Activated naive CD4-positive, alpha-beta T cell treated with Interleukin-2 at 50 U/mL for 16 hours (primary cell): ENCODE data around the gene CYBRD1.
"Not testable (repeated sequence)": the region's sequence is repeated elsewhere in the genome, so short reads cannot be mapped to it uniquely, and the experiment has no call there.

Source experiments
- DNase-seq: peaks from one replicate; pipeline ENCODE4 v3.0.0-alpha.2; 2020

Gene CYBRD1

GRCh38 chr2:171516793-171517192 lies 5.5 kb upstream of the CYBRD1 start:
- no peak for DNase-seq

DNA sequence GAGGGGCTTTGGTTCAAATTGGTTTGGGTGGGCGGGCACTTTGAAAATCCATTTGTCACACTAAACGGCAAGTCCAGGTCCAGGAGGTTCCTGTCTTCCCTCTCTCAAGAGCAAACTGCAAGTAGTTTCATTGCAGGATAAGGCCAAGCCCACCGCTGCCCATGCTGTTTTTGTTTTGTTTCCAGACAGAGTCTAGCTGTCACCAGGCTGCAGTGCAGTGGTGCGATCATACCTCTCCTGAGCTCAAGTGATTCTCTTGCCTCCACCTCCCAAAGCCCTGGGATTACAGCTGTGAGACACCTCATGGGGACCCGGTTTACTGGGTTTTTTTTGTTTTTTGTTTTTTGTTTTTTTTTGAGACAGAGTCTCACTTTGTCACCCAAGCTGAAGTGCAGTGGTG lies 1.8 kb upstream of the CYBRD1 start:
- no peak for DNase-seq

- no peak for DNase-seq
Observed at GRCh38 chr2:171521361-171522051, 768 bp upstream of the CYBRD1 start.

DNA sequence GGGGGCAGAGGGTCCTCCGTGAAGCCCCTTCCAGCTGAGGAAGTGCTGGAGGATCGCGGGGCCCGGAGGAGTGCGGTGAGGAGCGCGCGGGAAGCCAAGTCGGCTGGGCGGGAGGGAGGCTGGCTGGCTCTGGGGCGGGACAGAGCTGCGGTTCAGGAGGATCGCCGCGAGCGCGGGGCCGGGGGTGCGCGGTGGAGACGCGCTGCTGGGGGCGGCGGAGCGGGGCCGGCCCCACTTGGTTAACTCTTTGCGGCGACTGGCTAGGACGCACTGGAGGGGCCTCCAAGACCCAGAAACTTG lies 464 bp downstream of the CYBRD1 start:
- peak; percentile 3 for DNase-seq

DNA sequence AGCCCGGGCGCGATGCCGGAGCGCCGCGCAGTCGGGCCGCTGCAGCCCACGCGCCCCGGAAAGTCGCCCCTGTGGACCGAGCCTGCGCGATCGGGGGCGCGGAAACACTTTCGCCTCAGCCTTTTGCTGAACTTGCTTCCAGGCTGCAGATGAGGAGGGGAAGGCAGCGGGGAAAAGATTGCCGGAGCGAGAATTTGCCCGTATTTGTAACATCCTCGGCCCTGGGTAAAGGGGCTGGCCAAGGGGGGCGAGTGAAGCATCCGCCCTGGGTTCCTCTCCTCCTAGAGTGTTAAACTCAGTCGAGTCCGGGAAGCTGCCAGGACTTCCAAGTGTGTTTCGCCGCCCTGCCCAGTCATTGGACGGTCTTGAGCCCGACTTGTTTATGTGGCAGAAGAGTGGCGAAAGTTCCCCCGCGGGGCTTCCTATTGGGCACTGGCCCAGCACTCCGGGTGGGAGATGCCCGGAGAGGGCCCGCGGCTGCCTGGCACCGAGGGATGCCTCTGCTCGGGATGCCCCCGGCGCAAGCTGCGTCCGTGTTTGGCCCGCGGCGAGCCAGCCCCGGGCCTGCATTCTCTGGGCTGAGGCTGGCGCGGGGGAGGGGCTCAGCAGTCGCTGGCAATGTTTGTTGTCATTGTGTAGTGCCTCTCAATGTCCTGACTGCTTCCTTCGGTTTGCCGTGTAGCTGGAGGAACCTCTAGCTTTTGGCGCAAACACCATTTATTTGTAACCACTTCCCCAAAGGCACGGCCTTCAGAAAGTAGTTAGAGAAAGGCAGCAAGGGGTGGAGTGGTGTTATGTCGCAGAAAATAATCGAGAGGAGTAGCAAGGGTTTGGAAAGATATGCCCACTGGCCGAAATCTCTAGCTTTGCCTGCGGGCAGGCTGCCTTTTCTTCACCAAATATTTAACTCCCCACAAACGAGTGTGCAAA lies 1.1 kb downstream of the CYBRD1 start:
- DNase-seq, result peak; percentile 5

DNA sequence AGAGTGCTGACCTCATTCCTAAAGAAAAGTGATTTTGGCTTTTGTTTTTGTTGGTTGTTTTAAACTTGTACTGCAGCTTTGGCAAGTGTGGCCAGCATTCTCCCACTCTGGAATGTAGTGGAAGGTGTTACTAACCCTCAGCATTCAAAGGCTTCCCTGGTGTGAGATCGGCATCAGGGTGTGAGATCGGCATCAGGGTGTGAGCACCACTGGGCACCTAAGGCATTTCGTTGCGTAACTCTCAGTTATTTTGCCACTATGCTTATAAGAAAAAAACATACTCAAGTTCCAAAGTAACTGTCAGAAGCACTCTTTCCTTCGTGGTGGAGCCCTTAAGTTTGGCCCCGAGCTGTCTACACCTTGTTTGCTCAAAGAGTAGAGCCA lies 1.7 kb downstream of the CYBRD1 start:
- DNase-seq, result no peak

- no peak for DNase-seq
Observed at GRCh38 chr2:171529914-171530313, 7.6 kb downstream of the CYBRD1 start.

GRCh38 chr2:171530378-171530777 lies 8.1 kb downstream of the CYBRD1 start:
- no peak for DNase-seq

GRCh38 chr2:171530859-171531258 lies 8.6 kb downstream of the CYBRD1 start:
- not testable (repeated sequence) for DNase-seq

DNA sequence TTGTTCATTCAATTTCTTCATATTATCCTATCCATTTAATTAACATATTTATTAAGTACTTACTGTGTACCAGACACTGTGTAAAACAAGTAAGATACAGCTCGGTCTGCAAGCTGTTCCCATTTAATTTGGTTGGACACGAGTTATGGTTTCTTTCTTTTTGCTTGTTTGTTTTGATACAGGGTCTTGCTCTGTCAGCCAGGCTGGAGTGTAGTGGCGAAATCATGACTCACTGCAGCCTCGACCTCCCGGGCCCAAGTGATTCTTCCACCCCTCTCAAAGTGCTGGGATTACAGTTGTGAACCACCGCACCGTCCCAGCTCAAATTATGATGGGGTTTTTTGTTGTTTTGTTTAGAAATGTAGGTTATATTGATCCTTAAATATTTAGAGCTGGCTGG lies 9.0 kb downstream of the CYBRD1 start:
- DNase-seq, result no peak

DNA sequence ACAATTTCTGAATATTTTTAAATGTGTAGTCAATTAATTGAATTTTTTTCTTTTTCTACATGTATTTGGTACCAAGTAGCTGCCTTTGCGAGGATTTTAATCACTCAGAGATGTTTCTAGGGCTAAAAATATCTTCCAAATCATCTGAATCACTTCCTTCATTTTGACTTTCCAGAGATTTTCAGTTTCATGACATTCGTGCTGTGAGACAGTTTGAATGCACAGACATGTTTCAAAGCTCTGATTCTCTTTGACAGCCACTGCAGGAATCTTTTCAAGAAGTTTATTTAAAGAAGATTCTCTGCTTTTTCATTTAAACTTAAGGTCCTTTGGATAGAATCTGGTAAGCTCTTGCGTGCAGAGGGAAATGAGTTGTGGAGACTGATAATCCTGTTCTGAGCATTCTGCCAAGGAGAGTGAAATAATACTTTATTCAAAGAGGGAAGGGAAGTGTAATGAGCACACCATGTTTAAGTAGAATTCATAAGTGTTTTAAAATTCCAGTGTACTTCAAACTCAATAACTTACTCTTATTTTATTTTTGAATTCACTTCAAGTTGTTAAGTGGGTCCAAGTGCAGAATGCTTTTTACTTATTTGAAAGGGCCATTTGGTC lies 9.7 kb downstream of the CYBRD1 start:
- no peak for DNase-seq

DNA sequence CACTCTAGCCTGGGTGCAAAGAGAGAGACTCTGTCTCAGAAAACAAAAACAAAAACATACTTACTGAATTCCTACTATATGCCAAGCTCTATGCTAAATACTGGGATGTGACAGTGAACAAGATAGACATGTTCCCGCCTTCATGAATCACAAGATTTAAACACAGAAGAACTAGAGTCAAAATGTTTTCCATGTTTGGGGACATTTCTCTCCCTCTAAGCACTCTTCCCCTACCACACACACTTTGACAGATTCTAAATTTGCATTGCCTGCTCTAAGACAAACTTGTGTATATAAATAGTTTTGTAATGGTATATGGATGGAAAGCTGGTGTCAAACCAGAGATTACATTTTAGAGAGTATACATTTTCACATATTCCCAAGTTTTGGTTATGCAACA lies 11.1 kb downstream of the CYBRD1 start:
- no peak for DNase-seq

DNA sequence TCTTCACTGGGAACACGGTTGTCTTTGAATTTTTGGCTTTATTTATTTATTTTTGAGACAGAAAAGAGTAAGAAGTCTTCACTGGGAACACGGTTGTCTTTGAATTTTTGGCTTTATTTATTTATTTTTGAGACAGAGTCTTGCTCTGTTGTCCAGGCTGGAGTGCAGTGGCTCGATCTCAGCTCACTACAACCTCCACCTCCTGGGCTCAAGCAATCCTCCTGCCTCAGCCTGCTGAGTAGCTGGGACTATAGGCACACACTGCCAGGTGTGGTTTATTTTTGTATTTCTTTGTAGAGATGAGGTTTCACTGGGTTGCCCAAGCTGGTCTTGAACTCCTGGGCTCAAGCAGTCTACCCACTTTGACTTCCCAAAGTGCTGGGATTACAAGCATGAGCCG lies 13.3 kb downstream of the CYBRD1 start:
- DNase-seq, result not testable (repeated sequence)

- DNase-seq, result no peak
Observed at GRCh38 chr2:171540437-171540836, 18.2 kb downstream of the CYBRD1 start.

DNA sequence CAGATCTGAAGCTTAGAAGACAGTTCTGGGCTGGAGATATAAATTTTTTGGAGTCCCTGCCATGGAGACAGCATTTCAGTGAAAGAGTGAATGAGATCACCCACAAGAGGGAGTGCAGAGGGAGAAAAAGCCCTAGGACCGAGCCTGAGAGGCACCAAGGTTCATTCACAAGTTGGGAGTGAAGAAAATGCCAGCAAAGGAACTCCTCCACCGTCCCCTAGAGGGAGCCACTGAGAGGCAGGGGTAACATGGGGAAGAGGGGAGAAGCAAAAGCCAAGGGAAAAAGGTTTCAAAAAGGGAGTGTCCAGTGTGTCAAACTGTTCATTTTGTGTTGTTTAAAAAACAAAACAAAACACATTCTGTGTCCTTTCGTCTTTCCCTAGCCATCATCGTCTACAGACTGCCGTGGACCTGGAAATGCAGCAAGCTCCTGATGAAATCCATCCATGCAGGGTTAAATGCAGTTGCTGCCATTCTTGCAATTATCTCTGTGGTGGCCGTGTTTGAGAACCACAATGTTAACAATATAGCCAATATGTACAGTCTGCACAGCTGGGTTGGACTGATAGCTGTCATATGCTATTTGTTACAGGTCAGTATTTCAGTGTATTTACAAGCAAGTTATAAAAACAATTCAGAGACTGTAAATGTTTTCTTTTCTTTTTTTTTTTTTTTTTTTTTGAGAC lies 19.1 kb downstream of the CYBRD1 start:
- no peak for DNase-seq

- DNase-seq, result no peak
Observed at GRCh38 chr2:171545086-171545485, 22.8 kb downstream of the CYBRD1 start.

DNA sequence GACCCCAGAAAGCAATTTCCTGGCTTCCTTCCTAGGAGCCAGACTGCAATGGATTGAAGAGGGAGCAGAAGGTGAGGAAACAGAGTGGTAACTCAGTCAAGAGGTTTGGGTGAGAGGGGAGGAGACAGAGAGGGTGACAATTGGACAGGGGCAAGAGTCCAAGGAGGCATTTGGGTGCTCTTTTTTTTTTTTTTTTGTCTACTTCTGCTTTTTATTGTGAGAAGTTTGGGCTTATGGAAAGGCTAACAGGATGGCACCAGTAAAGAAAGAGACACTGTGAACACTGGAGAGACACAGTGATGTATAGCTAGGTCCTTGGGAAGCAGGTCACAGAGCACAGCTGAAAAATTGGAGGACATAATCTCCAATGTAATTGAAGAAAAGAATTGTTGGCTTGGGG lies 25.0 kb downstream of the CYBRD1 start:
- no peak for DNase-seq

DNA sequence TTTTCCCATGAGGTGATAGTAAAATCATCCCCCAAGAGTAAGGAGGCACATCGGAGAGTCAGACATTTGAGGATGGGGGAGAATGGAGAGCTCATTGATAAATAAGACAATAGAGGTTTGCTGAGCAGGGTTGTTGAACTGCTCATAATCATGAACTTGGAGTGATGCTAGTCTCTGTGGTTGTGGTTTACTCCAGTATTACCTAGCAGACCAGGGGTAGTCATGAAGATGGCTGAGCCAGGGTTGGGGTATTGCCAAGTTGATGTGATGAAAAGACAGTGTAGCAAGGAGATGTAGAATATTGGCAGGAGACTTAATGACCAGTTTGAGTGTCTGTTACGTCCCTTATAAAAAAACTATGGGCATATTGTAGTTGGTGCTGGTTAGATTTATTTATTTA lies 25.4 kb downstream of the CYBRD1 start:
- DNase-seq, result no peak

GRCh38 chr2:171550613-171551012 lies 28.3 kb downstream of the CYBRD1 start:
- no peak for DNase-seq

DNA sequence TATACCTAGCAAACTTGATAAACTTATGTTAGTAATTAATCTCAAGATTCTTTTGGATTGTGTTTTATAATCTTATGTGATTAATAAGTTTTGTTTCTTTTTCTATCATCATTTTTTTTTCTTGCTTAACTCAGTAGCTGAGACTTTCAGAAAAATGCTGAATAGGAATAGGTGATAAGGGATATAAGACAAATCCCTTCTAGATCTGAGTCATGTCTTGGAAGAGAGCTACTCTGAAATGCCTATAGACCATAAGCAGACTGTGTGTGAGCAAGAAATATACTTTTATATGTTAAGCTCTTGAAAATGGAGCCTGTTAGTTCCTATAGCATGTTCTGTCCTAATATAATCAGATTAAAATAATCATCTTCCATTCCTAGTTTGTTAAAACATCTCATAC lies 29.6 kb downstream of the CYBRD1 start:
- no peak for DNase-seq

- no peak for DNase-seq
Observed at GRCh38 chr2:171553236-171553635, 31.0 kb downstream of the CYBRD1 start.

- no peak for DNase-seq
Observed at GRCh38 chr2:171553858-171554257, 31.6 kb downstream of the CYBRD1 start.

GRCh38 chr2:171554991-171555615 lies 32.8 kb downstream of the CYBRD1 start:
- no peak for DNase-seq
